ENCODE results near the gene FAM50B.

Gene FAM50B

GRCh38 chr6:3820563-3820962 lies 28.6 kb upstream of the FAM50B start:
- DNase-seq (ENCODE audit: low spot score): no peak

GRCh38 chr6:3822747-3823445 lies 26.3 kb upstream of the FAM50B start:
- no peak for DNase-seq (ENCODE audit: low spot score)

GRCh38 chr6:3823671-3824070 lies 25.5 kb upstream of the FAM50B start:
- DNase-seq (ENCODE audit: low spot score): no peak

- no peak for DNase-seq (ENCODE audit: low spot score)
These were observed 23.8 kb upstream of the FAM50B start for GRCh38 chr6:3825331-3825831.

- no peak for DNase-seq (ENCODE audit: low spot score)
These were observed 23.2 kb upstream of the FAM50B start for GRCh38 chr6:3825851-3826581.

GRCh38 chr6:3829285-3829684 lies 19.9 kb upstream of the FAM50B start:
- DNase-seq (ENCODE audit: low spot score): no peak

GRCh38 chr6:3830806-3831205 lies 18.4 kb upstream of the FAM50B start:
- no peak for DNase-seq (ENCODE audit: low spot score)

- no peak for DNase-seq (ENCODE audit: low spot score)
These were observed 17.2 kb upstream of the FAM50B start for GRCh38 chr6:3831761-3832530.

- DNase-seq (ENCODE audit: low spot score): no peak
These were observed 14.0 kb upstream of the FAM50B start for GRCh38 chr6:3835055-3835731.

- DNase-seq (ENCODE audit: low spot score): no peak
These were observed 13.4 kb upstream of the FAM50B start for GRCh38 chr6:3835785-3836184.

GRCh38 chr6:3836566-3836965 lies 12.6 kb upstream of the FAM50B start:
- DNase-seq (ENCODE audit: low spot score): no peak

- DNase-seq (ENCODE audit: low spot score): no peak
These were observed 11.4 kb upstream of the FAM50B start for GRCh38 chr6:3837781-3838180.

GRCh38 chr6:3838992-3839867 lies 9.9 kb upstream of the FAM50B start:
- DNase-seq (ENCODE audit: low spot score): no peak

GRCh38 chr6:3841066-3841454 lies 8.1 kb upstream of the FAM50B start:
- DNase-seq (ENCODE audit: low spot score): no peak

- DNase-seq (ENCODE audit: low spot score): no peak
These were observed 7.2 kb upstream of the FAM50B start for GRCh38 chr6:3841711-3842565.

GRCh38 chr6:3843379-3844096 lies 5.6 kb upstream of the FAM50B start:
- DNase-seq (ENCODE audit: low spot score): no peak

- no peak for DNase-seq (ENCODE audit: low spot score)
These were observed 5.1 kb upstream of the FAM50B start for GRCh38 chr6:3844097-3844463.

GRCh38 chr6:3847521-3847920 lies 1.7 kb upstream of the FAM50B start:
- DNase-seq (ENCODE audit: low spot score): no peak

GRCh38 chr6:3848380-3848779 lies 793 bp upstream of the FAM50B start:
- no peak for DNase-seq (ENCODE audit: low spot score)

Measured in hematopoietic multipotent progenitor cell treated with erythropoietin and hydrocortisone succinate and interleukin-3 and kit ligand, for 17 days (in vitro differentiated cells).